Endothelial cell of umbilical vein (primary cell): ENCODE results near the gene JAZF1. TPM values are rescaled to one million over a fixed set of nuclear protein-coding genes. Genes with fewer than 3 reads are reported as not detected.

Source experiments
- BruUV-seq: library from RNA; stranded (reverse); fragments of 400-500 nt; replicated peaks from 2 replicates; lab custom pipeline; 2021; lab: Mats Ljungman, UMichigan
- CTCF ChIA-PET: fragments of 300-600, 350-600 bp; sonication (Branson Sonifier 250); formaldehyde crosslinking; loops from one replicate; lab custom pipeline; 2021; ENCODE audit warnings: antibody characterized with exemption, inconsistent platforms; lab: Charles Lee
- POLR2A ChIA-PET: fragments of 300-600, 350-600 bp; sonication (Branson Sonifier 250); formaldehyde crosslinking; loops from one replicate; lab custom pipeline; 2021; ENCODE audit warnings: antibody characterized with exemption, inconsistent platforms; lab: Charles Lee
- DNase-seq: peaks from one replicate; pipeline ENCODE4 v3.0.0-alpha.2; 2011; ENCODE audit warnings: low read depth, low spot score
- FAIRE-seq: peaks from 2 replicates; lab custom pipeline; 2011; peaks lifted over from hg19 to GRCh38; lab: Jason Lieb, UNC
- H2AFZ ChIP-seq: 2 replicates; pipeline ENCODE4 v1.6.0; 2012; ENCODE audit warnings: low read depth, low read length, control low read depth, inconsistent platforms
- H3K27ac ChIP-seq: 2 replicates; pipeline ENCODE4 v1.5.1; 2011; ENCODE audit warnings: low read depth, mild to moderate bottlenecking, control low read depth, low read length, moderate library complexity; ENCODE audit not compliant: insufficient read depth
- H3K27me3 ChIP-seq, 2 experiments: 2 replicates each; pipeline versions ENCODE4 v1.6.0 to v1.6.1; 2011; ENCODE audit warnings: low read length in 2 of 2, mixed read lengths in 1 of 2; ENCODE audit not compliant: control insufficient read depth in 2 of 2, insufficient read depth in 2 of 2
- H3K36me3 ChIP-seq, 2 experiments: 2 replicates in 1 of 2; 3 replicates in 1 of 2; pipeline ENCODE4 v1.5.1; 2011; ENCODE audit warnings: low read length in 2 of 2, mild to moderate bottlenecking in 1 of 2, moderate library complexity in 1 of 2; ENCODE audit not compliant: control insufficient read depth in 2 of 2, insufficient read depth in 2 of 2; ENCODE audit errors: extremely low read depth in 1 of 2
- H3K4me1 ChIP-seq: 3 replicates; pipeline ENCODE4 v1.5.1; 2011; ENCODE audit warnings: mild to moderate bottlenecking, low read length; ENCODE audit not compliant: control insufficient read depth, insufficient read depth; ENCODE audit errors: extremely low read depth
- H3K4me2 ChIP-seq: 2 replicates; pipeline ENCODE4 v1.6.1; 2011; ENCODE audit warnings: low read length, control low read depth, mixed read lengths; ENCODE audit not compliant: insufficient read depth
- H3K4me3 ChIP-seq, 3 experiments: fragments of 200-600 bp in 1 of 3; sonication (generic), shearing (Covaris generic) in 1 of 3; replicated peaks in 1 of 3; 2 replicates each; pipeline ENCODE4 v1.5.1; 2011 to 2016; ENCODE audit warnings: control low read depth in 3 of 3, low read length in 3 of 3, mild to moderate bottlenecking in 2 of 3, inconsistent platforms in 1 of 3, low read depth in 1 of 3, moderate library complexity in 1 of 3; ENCODE audit not compliant: insufficient read depth in 1 of 3
- H3K79me2 ChIP-seq: 2 replicates; pipeline ENCODE4 v1.6.0; 2012; ENCODE audit warnings: low read length, inconsistent platforms; ENCODE audit not compliant: control insufficient read depth, insufficient read depth
- H3K9ac ChIP-seq: replicated peaks from 2 replicates; pipeline ENCODE3; 2011; ENCODE audit warnings: low read length, control low read depth; ENCODE audit not compliant: insufficient read depth; ENCODE audit errors: extremely low read depth
- H3K9me1 ChIP-seq: replicated peaks from 3 replicates; pipeline ENCODE4 v1.6.0; 2011; ENCODE audit warnings: mild to moderate bottlenecking, low read length; ENCODE audit not compliant: control insufficient read depth, insufficient read depth; ENCODE audit errors: extremely low read depth
- H3K9me3 ChIP-seq: replicated peaks from 2 replicates; pipeline ENCODE4 v1.5.1; 2012; ENCODE audit warnings: low read length, inconsistent platforms; ENCODE audit not compliant: control insufficient read depth, insufficient read depth
- H4K20me1 ChIP-seq: replicated peaks from 2 replicates; pipeline ENCODE3; 2011; ENCODE audit warnings: mild to moderate bottlenecking, low read length; ENCODE audit not compliant: control insufficient read depth, insufficient read depth; ENCODE audit errors: extremely low read depth
- EZH2 ChIP-seq: IDR thresholded peaks from 2 replicates; pipeline ENCODE4 v1.6.1; 2012; ENCODE audit warnings: borderline replicate concordance, low read depth, mild to moderate bottlenecking, moderate library complexity, low read length, inconsistent platforms; ENCODE audit not compliant: severe bottlenecking
- FOS ChIP-seq: IDR thresholded peaks from 2 replicates; pipeline ENCODE4 v1.6.1; 2011; ENCODE audit warnings: mild to moderate bottlenecking, low read length, moderate library complexity, borderline replicate concordance; ENCODE audit not compliant: insufficient read depth
- GATA2 ChIP-seq: IDR thresholded peaks from 2 replicates; pipeline ENCODE4 v1.7.0; 2011; ENCODE audit warnings: low read depth, mild to moderate bottlenecking, moderate library complexity, mixed read lengths, low read length; ENCODE audit not compliant: insufficient read length, insufficient read depth
- JUN ChIP-seq: IDR thresholded peaks from 2 replicates; pipeline ENCODE4 v1.6.1; 2011; ENCODE audit warnings: borderline replicate concordance, low read depth; ENCODE audit not compliant: insufficient read length, insufficient read depth
- MYC ChIP-seq: IDR thresholded peaks from one replicate; pipeline ENCODE4 v1.6.1; 2011; ENCODE audit warnings: mild to moderate bottlenecking, low read depth, low read length
- POLR2A ChIP-seq: IDR thresholded peaks from 2 replicates; pipeline ENCODE4 v1.6.1; 2012; ENCODE audit warnings: low read depth, mild to moderate bottlenecking, control low read depth, low read length
- POLR2AphosphoS5 ChIP-seq: IDR thresholded peaks from 2 replicates; pipeline ENCODE4 v1.6.1; 2012; ENCODE audit warnings: low read depth, mild to moderate bottlenecking, control low read depth, low read length, moderate library complexity; ENCODE audit not compliant: insufficient read depth
- dilution Hi-C: fragments of 300-500 bp; cut with MboI; formaldehyde crosslinking; loops from one replicate; pipeline ENCODE4 v1.15.0; 2019; ENCODE audit warnings: low sequenced_read_pairs; ENCODE audit not compliant: extremely low pct_ligation_motif_present
- intact Hi-C: fragments of 100-400 bp; cut with micrococcal nuclease; formaldehyde crosslinking; loops from one replicate; pipeline ENCODE4 v1.10.0; 2022
- polyA plus RNA-seq, 4 experiments: library from polyadenylated mRNA; depleted of rRNA in 3 of 4; stranded (reverse) in 3 of 4; unstranded in 1 of 4; fragments of >200 nt; gene quantifications; 2 replicates each; pipeline versions ENCODE4 v1.2.1 to v1.2.3, GENCODE V29; 2011 to 2012; ENCODE audit warnings: missing spikeins in 1 of 4
- total RNA-seq: library from RNA; stranded (reverse); gene quantifications from 2 replicates; pipeline ENCODE4 v1.2.3, GENCODE V29; 2021
- TF ChIP-seq, protein P1 (sequence below): IDR thresholded peaks from 2 replicates; pipeline ENCODE4 v1.6.1; 2011; ENCODE audit not compliant: insufficient read depth, insufficient read length
- TF ChIP-seq, protein P2 (sequence below), 2 donors: IDR thresholded peaks; 1 replicate in 1 of 2; 2 replicates in 1 of 2; pipeline ENCODE4 v1.5.1; 2011; ENCODE audit warnings: low read length in 2 of 2, mild to moderate bottlenecking in 2 of 2, moderate library complexity in 2 of 2, control low read depth in 1 of 2, inconsistent platforms in 1 of 2, low read depth in 1 of 2; ENCODE audit not compliant: insufficient read depth in 1 of 2; ENCODE audit errors: extremely low read depth in 1 of 2

Gene JAZF1
- total and polyA plus RNA-seq, 2 donors (not counting 3 experiments of a cell fraction or from before 2014, with no cell fraction given) = 2.5 to 16.9 TPM

DNA sequence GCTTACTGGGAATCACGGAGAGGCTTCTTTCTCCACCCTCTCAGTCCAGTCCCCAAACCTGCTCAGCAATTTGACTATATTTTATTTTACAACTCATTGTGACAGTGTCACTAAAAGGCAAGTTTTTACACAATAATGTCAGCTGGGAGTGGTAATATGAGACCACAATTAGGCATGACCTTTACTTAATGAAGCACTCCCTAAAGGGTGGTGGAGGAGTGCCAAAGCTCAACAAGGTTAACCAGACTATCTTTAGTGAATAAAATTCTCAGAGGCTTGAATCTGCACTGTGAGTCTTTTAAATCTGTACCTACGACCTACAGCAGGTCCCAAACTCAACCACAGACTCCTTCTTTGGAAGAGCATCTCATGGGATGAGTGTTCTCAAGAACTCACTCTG lies 225.0 kb downstream of the JAZF1 start:
- no TSS peak for BruUV-seq
- TF ChIP-seq GATA2 (no peak), FOS (no peak), POLR2A (no peak), EZH2 (no peak), MYC (no peak), POLR2AphosphoS5 (no peak), JUN (no peak)
- TF ChIP-seq, protein P1, sequence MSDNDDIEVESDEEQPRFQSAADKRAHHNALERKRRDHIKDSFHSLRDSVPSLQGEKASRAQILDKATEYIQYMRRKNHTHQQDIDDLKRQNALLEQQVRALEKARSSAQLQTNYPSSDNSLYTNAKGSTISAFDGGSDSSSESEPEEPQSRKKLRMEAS = no peak
- TF ChIP-seq, protein P2, sequence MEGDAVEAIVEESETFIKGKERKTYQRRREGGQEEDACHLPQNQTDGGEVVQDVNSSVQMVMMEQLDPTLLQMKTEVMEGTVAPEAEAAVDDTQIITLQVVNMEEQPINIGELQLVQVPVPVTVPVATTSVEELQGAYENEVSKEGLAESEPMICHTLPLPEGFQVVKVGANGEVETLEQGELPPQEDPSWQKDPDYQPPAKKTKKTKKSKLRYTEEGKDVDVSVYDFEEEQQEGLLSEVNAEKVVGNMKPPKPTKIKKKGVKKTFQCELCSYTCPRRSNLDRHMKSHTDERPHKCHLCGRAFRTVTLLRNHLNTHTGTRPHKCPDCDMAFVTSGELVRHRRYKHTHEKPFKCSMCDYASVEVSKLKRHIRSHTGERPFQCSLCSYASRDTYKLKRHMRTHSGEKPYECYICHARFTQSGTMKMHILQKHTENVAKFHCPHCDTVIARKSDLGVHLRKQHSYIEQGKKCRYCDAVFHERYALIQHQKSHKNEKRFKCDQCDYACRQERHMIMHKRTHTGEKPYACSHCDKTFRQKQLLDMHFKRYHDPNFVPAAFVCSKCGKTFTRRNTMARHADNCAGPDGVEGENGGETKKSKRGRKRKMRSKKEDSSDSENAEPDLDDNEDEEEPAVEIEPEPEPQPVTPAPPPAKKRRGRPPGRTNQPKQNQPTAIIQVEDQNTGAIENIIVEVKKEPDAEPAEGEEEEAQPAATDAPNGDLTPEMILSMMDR (IDR thresholded peaks at IDR 0.05; ENCODE audit: extremely low read depth in 1 of 2, insufficient read depth in 1 of 2, low read depth in 1 of 2, low read length in 2 of 2) = no peak
- H3K27ac ChIP-seq = no peak overlapping the region
- no peaks in the 10 kb centered on the region for H4K20me1 ChIP-seq
- ChIA-PET POLR2A (no interaction called here), CTCF (no interaction called here)
- H3K4me1 ChIP-seq = no peaks in the 10 kb centered on the region
- intact Hi-C loops = no loop called here
- DNase-seq (no peak), FAIRE-seq (no peak)
- dilution Hi-C loops = no loop called here
- H3K27me3 ChIP-seq = no peaks in the 10 kb centered on the region
- no peaks in the 10 kb centered on the region for H3K9me3 ChIP-seq
- no peak overlapping the region for H3K4me3 ChIP-seq
- H3K4me2 ChIP-seq = no peak overlapping the region
- no peak overlapping the region for H2AFZ ChIP-seq
- no peaks in the 10 kb centered on the region for H3K9me1 ChIP-seq
- no peaks in the 10 kb centered on the region for H3K36me3 ChIP-seq
- no peak overlapping the region for H3K9ac ChIP-seq
- no peaks in the 10 kb centered on the region for H3K79me2 ChIP-seq
